Measurements from ENCODE around the gene RNASET2.

DNA sequence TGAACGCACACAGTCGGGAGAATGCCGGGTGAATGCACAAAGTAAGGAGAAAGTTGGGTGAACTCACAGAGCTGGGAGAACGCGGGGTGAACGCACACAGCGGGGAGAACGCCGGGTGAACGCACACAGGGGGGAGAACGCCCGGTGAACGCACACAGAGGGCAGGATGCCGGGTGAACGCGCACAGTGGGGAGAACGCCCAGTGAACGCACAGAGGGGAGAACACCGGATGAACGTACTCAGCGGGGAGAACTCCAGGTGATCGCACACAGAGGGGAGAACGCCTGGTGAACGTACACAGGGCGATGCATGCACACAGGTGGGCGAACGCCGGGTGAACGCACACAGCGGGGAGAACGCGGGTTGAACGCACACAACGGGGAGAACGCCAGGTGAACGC, 57.4 kb downstream of the RNASET2 start:
- TF ChIP-seq POLR2A (IDR thresholded peaks at IDR 0.05), result no peak
- TF ChIP-seq, protein P1, sequence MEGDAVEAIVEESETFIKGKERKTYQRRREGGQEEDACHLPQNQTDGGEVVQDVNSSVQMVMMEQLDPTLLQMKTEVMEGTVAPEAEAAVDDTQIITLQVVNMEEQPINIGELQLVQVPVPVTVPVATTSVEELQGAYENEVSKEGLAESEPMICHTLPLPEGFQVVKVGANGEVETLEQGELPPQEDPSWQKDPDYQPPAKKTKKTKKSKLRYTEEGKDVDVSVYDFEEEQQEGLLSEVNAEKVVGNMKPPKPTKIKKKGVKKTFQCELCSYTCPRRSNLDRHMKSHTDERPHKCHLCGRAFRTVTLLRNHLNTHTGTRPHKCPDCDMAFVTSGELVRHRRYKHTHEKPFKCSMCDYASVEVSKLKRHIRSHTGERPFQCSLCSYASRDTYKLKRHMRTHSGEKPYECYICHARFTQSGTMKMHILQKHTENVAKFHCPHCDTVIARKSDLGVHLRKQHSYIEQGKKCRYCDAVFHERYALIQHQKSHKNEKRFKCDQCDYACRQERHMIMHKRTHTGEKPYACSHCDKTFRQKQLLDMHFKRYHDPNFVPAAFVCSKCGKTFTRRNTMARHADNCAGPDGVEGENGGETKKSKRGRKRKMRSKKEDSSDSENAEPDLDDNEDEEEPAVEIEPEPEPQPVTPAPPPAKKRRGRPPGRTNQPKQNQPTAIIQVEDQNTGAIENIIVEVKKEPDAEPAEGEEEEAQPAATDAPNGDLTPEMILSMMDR (IDR thresholded peaks at IDR 0.05), result no peak

Data from testis (tissue), 2 donors.